ENCODE measurements around the gene MAD1L1. TPM values are rescaled to one million over a fixed set of nuclear protein-coding genes. Genes with fewer than 3 reads are reported as not detected.

The MAD1L1 gene
- total RNA-seq, 1 donor from 2014 or later, result 57.6 TPM

GRCh38 chr7:1900847-1901246 is 331.9 kb downstream of the MAD1L1 start:
- H3K4me3 Mint-ChIP-seq (ENCODE audit: unreplicated experiment), result no peak overlapping the region
- H3K36me3 Mint-ChIP-seq (ENCODE audit: unreplicated experiment), result peaks cover 4% of the 10 kb centered on the region
- DNase-seq, result no peak
- TF ChIP-seq CTCF (IDR thresholded peaks at IDR 0.05; ENCODE audit: partially characterized antibody, unreplicated experiment), result no peak
- H3K27ac Mint-ChIP-seq (ENCODE audit: unreplicated experiment), result no peak overlapping the region
- H3K9me3 Mint-ChIP-seq (ENCODE audit: unreplicated experiment), result peaks cover 2% of the 10 kb centered on the region
- H3K27me3 Mint-ChIP-seq (ENCODE audit: unreplicated experiment), result peaks cover 3% of the 10 kb centered on the region
- no peaks in the 10 kb centered on the region for H3K4me1 Mint-ChIP-seq (ENCODE audit: low read depth, unreplicated experiment)

GRCh38 chr7:1899951-1900762 is 332.6 kb downstream of the MAD1L1 start:
- peaks cover 3% of the 10 kb centered on the region for H3K27me3 Mint-ChIP-seq (ENCODE audit: unreplicated experiment)
- TF ChIP-seq CTCF (IDR thresholded peaks at IDR 0.05; ENCODE audit: partially characterized antibody, unreplicated experiment), result no peak
- H3K9me3 Mint-ChIP-seq (ENCODE audit: unreplicated experiment), result peaks cover 2% of the 10 kb centered on the region
- H3K4me1 Mint-ChIP-seq (ENCODE audit: low read depth, unreplicated experiment), result no peaks in the 10 kb centered on the region
- no peak overlapping the region for H3K4me3 Mint-ChIP-seq (ENCODE audit: unreplicated experiment)
- peak; percentile 14 for DNase-seq
- peaks cover 4% of the 10 kb centered on the region for H3K36me3 Mint-ChIP-seq (ENCODE audit: unreplicated experiment)
- no peak overlapping the region for H3K27ac Mint-ChIP-seq (ENCODE audit: unreplicated experiment)

GRCh38 chr7:1899196-1899595 is 333.5 kb downstream of the MAD1L1 start:
- H3K4me3 Mint-ChIP-seq (ENCODE audit: unreplicated experiment), result no peak overlapping the region
- H3K27me3 Mint-ChIP-seq (ENCODE audit: unreplicated experiment), result peaks cover 3% of the 10 kb centered on the region
- no peak overlapping the region for H3K27ac Mint-ChIP-seq (ENCODE audit: unreplicated experiment)
- TF ChIP-seq CTCF (IDR thresholded peaks at IDR 0.05; ENCODE audit: partially characterized antibody, unreplicated experiment), result no peak
- peaks cover 4% of the 10 kb centered on the region for H3K36me3 Mint-ChIP-seq (ENCODE audit: unreplicated experiment)
- no peaks in the 10 kb centered on the region for H3K4me1 Mint-ChIP-seq (ENCODE audit: low read depth, unreplicated experiment)
- DNase-seq, result peak; percentile 16
- H3K9me3 Mint-ChIP-seq (ENCODE audit: unreplicated experiment), result peaks cover 2% of the 10 kb centered on the region

GRCh38 chr7:1898628-1899185 is 334.0 kb downstream of the MAD1L1 start:
- Mint-ChIP-seq H3K27me3 (ENCODE audit: unreplicated experiment) (peaks cover 3% of the 10 kb centered on the region), H3K4me1 (ENCODE audit: low read depth, unreplicated experiment) (peaks cover 4% of the 10 kb centered on the region), H3K9me3 (ENCODE audit: unreplicated experiment) (peaks cover 2% of the 10 kb centered on the region), H3K4me3 (ENCODE audit: unreplicated experiment) (no peak overlapping the region), H3K27ac (ENCODE audit: unreplicated experiment) (no peak overlapping the region), H3K36me3 (ENCODE audit: unreplicated experiment) (peaks cover 4% of the 10 kb centered on the region)
- DNase-seq, result peak; percentile 13
- no peak for TF ChIP-seq CTCF (IDR thresholded peaks at IDR 0.05; ENCODE audit: partially characterized antibody, unreplicated experiment)
